CD4-positive, alpha-beta T cell treated with Interleukin-2 at 100 ng/mL for 4 hours (primary cell): ENCODE data around the gene CD83.
A peak's percentile ranks its signal among the peaks of the same experiment; 100 is the strongest.

Experiments
- DNase-seq: peaks from one replicate; pipeline ENCODE4 v3.0.0-alpha.2; 2020; ENCODE audit warnings: low spot score

CD83 gene

DNA sequence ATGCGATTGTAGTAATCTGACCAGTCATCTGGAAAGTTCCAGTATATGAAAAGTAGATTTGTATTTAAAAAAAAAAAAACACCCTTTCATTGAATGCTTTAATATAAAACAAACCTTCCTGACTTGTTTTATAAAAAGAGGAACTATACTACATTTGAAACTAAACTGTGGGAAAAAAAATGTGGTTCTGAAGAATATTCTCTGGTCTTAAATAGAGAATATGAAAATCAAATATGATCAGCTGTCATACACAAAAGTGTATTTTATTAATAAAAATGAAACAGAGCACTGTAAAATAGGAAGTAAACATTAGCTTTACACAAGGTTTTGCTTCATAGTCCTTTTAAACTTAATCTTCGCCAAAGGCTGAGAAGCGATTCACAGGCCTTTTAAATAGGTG lies 25.3 kb upstream of the CD83 start:
- no peak for DNase-seq

DNA sequence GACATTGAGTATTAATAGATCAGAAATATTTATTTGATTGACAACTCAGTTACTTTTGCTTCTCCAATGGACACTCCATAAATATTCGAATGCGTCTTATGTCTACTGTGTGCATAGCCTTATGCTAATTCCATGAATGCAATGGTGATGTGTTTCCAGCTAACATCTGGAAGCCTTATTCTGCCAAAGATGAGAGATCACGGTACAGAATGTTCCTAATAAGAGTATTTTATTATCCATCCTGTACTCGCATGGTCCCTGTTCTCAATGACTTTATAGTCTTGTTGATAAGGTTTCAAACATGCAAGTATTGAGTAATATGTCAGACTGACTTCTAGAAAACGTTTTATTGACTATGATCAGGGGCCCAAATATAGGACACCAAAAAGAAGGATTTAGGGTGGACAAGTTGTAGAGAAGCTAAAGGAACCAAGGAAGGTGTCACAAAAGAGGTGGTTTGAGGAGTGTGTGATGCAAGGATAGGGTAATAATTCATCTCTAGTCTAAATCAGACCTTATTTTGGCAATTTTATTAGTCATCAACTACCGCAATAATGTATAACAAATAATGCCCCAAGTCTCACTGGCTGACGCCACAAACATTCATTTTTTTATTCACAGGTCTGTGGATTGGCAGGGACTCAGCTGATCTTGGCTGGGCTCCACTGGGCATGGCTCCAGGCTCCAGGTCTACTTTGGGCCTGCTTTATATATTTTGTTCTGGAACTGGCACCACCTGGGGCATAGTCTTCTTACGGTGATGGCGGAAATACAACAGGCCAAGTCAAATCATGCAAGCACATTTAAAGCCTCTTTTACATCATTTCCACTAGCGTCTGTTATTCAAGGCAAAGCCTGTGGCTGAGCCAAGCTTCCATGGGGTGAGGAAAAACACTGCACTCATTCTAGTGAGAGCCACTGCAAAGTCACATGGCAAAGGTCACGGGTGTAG lies 24.5 kb upstream of the CD83 start:
- no peak for DNase-seq

DNA sequence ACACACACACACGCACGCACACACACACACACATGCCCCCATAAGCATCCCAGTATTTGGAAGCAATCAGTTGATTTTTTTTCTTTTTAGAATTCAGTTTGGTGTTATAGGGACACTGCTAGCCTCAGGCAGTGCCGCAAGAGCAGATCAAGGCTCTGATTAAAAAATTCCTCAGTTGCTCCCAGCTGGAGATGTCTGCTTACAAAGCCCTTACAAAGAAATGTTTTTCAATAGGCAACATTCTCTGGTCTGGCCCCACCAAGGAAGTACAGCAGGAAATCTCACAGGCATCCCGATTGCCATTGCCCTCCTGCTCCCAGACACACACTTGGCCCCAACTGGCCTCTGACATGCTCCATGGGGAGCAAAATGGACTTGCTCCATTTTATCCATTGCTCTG lies 22.9 kb upstream of the CD83 start:
- DNase-seq = no peak

DNA sequence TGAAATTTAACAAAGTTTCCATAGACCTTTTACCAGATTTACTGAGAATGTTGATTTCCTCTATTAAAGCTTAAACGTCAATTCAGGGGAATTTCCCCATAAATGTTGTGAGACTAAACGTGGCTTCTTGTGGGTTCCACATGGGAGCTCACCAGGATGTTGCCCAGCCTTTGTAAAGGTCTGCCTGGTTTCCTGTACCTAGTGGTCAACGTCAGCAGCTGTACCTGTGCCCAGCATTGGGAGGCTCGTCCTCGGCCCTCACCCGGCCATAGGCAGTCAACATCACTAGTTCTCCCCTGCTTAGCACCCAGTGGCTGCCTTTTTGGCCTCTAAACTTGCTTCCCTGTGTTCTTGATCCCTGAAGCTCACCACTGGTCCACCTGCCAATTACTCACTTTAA lies 22.1 kb upstream of the CD83 start:
- DNase-seq = no peak

- DNase-seq = no peak
These were observed 17.4 kb upstream of the CD83 start for GRCh38 chr6:14100138-14100537.

DNA sequence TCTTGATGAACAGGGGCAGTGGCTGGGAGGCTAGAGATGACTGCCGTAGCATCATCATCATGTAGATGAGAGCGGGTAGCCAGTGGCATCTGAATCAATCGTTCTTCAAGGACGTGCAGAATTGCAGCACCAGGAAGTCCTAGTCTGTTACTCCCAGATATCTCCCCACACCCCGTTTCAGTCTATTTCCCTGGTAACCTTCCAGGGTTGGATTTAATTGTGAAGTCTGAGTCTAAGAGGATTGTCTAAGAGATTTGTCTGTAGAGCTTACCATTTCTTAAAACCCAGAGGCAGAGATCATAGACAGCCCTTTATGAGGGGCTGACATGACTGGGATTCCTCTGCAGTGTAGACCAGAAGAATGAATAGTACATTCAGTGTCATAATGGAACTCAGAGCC lies 16.6 kb upstream of the CD83 start:
- DNase-seq = no peak

DNA sequence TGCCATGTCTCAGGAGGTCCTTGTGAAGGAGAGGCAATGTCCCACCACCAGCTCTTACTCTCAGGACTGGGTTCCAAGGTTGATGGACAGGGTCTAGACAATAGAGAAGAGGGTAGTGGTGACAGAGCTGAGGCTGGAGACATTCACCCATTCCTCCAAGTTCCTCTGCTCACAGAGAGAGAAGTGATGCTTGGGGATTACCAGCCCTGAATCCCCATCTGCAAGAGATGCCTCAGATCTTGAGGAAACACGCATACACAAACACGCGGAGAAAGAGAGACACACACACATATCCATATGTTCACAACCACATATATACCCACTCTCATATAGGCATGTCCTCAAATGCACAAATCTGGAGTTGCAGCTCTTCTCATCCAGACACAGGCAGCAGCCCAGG lies 15.2 kb upstream of the CD83 start:
- DNase-seq = no peak

DNA sequence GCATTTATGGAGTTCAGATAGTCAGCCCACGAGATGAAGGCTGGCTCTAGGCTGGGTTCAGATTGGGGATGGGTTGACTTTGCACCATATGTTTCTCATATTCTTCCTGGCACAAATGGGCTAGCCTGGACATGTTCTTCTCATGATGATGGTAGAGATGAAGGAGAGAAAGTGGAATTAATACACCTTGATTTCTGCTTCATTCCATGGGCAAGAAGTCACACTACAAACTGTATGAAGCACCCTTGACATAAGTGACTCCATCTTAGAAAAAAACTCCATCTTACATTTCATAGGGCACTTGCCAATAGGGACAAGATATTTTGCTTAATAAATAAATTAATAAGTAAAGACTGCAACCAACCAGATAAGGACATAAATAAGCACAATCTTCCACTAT lies 12.0 kb upstream of the CD83 start:
- DNase-seq = no peak

- no peak for DNase-seq
These were observed 10.6 kb upstream of the CD83 start for GRCh38 chr6:14107000-14107399.

- no peak for DNase-seq
These were observed 9.7 kb upstream of the CD83 start for GRCh38 chr6:14107711-14108494.

- DNase-seq = peak; percentile 29
These were observed 8.8 kb upstream of the CD83 start for GRCh38 chr6:14108571-14109410.

- DNase-seq = no peak
These were observed 8.2 kb upstream of the CD83 start for GRCh38 chr6:14109411-14109826.

GRCh38 chr6:14110001-14110818 lies 7.4 kb upstream of the CD83 start:
- DNase-seq = no peak

DNA sequence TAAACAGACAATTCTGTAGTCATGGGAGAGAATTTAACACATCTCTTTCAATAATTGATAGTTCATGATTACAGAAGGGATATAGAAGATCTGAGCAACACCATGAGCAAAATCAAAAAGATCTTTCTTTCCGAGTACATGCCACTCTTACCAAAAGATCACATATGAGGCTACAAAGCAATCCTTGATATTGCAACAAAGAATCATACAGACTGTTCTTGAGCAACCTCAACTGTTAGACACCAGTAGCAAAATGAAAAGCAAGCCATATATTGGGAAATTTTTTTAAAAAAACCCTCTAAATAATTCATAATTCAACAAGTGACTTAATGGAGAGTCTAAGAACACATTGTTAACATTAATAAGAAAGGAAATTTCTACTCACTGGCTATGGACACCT lies 3.6 kb upstream of the CD83 start:
- DNase-seq = no peak

DNA sequence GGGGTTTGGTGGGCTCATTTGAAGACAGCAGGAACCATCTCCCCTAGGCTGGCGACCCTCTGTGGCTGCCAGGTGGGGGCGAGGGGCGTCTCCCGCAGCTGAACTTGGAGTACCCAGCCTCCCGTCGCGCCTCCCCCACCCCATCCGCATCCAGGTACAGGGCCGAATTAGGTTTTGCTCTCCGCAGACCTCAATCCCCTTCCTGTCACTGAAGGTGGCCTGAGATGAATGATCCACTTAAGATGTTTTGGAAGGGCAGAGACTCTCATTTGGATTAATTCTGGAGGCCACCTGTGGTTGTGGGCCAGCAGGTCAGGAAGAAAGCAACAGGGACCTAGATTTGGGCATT lies 493 bp downstream of the CD83 start:
- no peak for DNase-seq

- no peak for DNase-seq
These were observed 874 bp downstream of the CD83 start for GRCh38 chr6:14118446-14118845.

DNA sequence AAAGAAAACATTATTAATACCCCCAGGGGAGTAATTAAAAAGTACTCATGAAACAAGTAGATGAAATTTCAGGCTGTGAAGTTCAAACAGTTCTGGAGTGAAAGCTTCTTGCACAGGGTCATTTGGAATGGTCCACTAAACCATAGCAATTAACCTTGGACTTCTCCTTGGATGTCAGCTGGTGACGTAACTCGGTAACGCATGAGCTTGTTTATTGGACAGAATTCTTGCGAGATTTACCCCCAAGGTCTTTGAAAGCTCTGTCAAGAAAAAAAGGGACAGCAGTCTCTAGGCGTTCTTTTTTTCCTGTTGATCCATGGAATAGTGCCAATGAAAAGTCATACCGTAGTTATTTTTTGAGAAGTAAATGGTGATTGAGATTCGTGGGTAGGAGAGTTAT lies 2.2 kb downstream of the CD83 start:
- no peak for DNase-seq

GRCh38 chr6:14120546-14120945 lies 3.0 kb downstream of the CD83 start:
- DNase-seq = no peak

GRCh38 chr6:14121936-14122344 lies 4.4 kb downstream of the CD83 start:
- no peak for DNase-seq

DNA sequence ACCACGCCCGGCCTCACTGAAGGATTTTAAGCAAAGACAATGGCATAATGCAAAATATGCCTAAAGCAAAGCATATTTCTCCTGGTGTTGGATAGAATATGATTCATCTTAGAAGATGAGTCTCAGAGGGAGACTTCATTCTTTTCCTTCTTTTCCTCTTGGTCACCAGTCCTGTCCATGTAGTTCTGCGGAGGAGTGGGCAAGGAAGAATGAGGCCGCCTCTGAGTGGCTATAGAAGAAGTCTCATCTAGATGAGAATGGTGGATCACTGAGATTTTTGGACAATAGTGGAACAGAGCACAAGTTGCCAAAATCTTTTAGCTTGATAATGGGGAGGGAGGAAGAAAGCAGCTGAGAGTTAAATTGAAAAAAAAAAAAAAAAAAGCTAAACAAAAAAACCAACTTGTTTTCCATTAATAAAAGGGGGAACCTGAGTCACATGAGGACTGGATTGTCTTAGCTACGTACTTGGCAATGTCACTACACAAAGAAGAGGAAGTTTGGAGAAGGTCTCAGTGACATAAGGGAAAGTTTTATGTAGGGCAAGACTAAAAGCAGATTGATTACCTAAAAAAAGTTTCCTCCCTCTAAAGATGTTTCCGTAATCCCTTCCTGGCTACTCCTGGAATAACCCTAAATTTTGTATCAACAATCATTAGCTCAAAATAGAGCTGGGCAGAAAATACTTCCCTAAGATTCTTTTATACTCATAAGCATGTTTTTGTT lies 6.0 kb downstream of the CD83 start:
- no peak for DNase-seq

- no peak for DNase-seq
These were observed 7.8 kb downstream of the CD83 start for GRCh38 chr6:14125346-14125745.
